H1 (cell line): ENCODE results near the gene CALHM5. TPM values are rescaled to one million over a fixed set of nuclear protein-coding genes. Genes with fewer than 3 reads are reported as not detected.

ENCODE experiments used
- CTCF ChIA-PET: fragments of 300-600 bp; sonication (Branson Sonifier 250); formaldehyde crosslinking; loops from one replicate; lab custom pipeline; 2021; ENCODE audit not compliant: partially characterized antibody; lab: Charles Lee
- POLR2A ChIA-PET: fragments of 300-600 bp; sonication (Branson Sonifier 250); formaldehyde crosslinking; loops from one replicate; lab custom pipeline; 2021; ENCODE audit warnings: inconsistent platforms; ENCODE audit not compliant: partially characterized antibody; lab: Charles Lee
- DNase-seq, 2 experiments: peaks; one replicate each; pipeline versions ENCODE4 v3.0.0 to v3.0.0-alpha.2; 2010 to 2022; ENCODE audit warnings: low spot score in 2 of 2, low read depth in 1 of 2, mixed read lengths in 1 of 2
- FAIRE-seq: peaks from 2 replicates; lab custom pipeline; 2011; peaks lifted over from hg19 to GRCh38; lab: Jason Lieb, UNC
- H2AFZ ChIP-seq: 2 replicates; pipeline ENCODE4 v1.8.1; 2012; ENCODE audit warnings: low read length, inconsistent platforms
- H2AK5ac ChIP-seq: 2 replicates; pipeline ENCODE4 v1.6.1; 2013; ENCODE audit warnings: low read depth, low read length
- H2BK120ac ChIP-seq: replicated peaks from 2 replicates; pipeline ENCODE3; 2013; ENCODE audit warnings: low read depth, low read length, inconsistent platforms
- H2BK12ac ChIP-seq: 2 replicates; pipeline ENCODE4 v1.6.1; 2013; ENCODE audit warnings: low read depth, low read length
- H2BK15ac ChIP-seq: 2 replicates; pipeline ENCODE4 v1.6.1; 2013; ENCODE audit warnings: low read length
- H2BK20ac ChIP-seq: 2 replicates; pipeline ENCODE4 v1.6.1; 2013; ENCODE audit warnings: low read length
- H2BK5ac ChIP-seq: 2 replicates; pipeline ENCODE4 v1.6.1; 2013; ENCODE audit warnings: low read depth, low read length
- H3K14ac ChIP-seq: 2 replicates; pipeline ENCODE4 v1.6.1; 2013; ENCODE audit warnings: inconsistent platforms; ENCODE audit not compliant: insufficient read length
- H3K18ac ChIP-seq: 2 replicates; pipeline ENCODE4 v1.6.1; 2013; ENCODE audit warnings: low read length; ENCODE audit errors: extremely low read depth
- H3K23ac ChIP-seq: 2 replicates; pipeline ENCODE4 v1.6.1; 2013; ENCODE audit warnings: inconsistent platforms; ENCODE audit not compliant: insufficient read length
- H3K23me2 ChIP-seq: 2 replicates; pipeline ENCODE4 v1.6.1; 2013; ENCODE audit warnings: low read depth, low read length
- H3K27ac ChIP-seq: 2 replicates; pipeline ENCODE4 v1.6.1; 2011; ENCODE audit warnings: low read depth, low read length, inconsistent platforms
- H3K27me3 ChIP-seq, 4 experiments: replicated peaks in 1 of 4; 1 replicate in 1 of 4; 2 replicates in 3 of 4; pipeline versions ENCODE4 v1.6.1 to v1.8.1; 2011 to 2013; ENCODE audit warnings: low read length in 3 of 4, mild to moderate bottlenecking in 3 of 4, inconsistent platforms in 2 of 4, mixed read lengths in 2 of 4, moderate library complexity in 1 of 4; ENCODE audit not compliant: control insufficient read depth in 3 of 4, insufficient read depth in 3 of 4; ENCODE audit errors: extremely low read depth in 1 of 4
- H3K36me3 ChIP-seq, 4 experiments: 2 replicates each; pipeline versions ENCODE4 v1.6.1 to v1.8.1; 2011 to 2013; ENCODE audit warnings: mild to moderate bottlenecking in 4 of 4, low read length in 3 of 4, moderate library complexity in 2 of 4, control low read depth in 1 of 4, inconsistent platforms in 1 of 4; ENCODE audit not compliant: insufficient read depth in 4 of 4, control insufficient read depth in 2 of 4
- H3K4ac ChIP-seq: replicated peaks from 2 replicates; pipeline ENCODE3; 2013; ENCODE audit warnings: low read length, low read depth, mixed read lengths, inconsistent platforms; ENCODE audit not compliant: insufficient read length
- H3K4me1 ChIP-seq, 4 experiments: replicated peaks in 1 of 4; 1 replicate in 1 of 4; 2 replicates in 3 of 4; pipeline versions ENCODE4 v1.6.1 to v1.8.1; 2011 to 2013; ENCODE audit warnings: low read length in 3 of 4, inconsistent platforms in 2 of 4, mixed read lengths in 1 of 4; ENCODE audit not compliant: insufficient read depth in 4 of 4, control insufficient read depth in 3 of 4
- H3K4me2 ChIP-seq, 2 experiments: 2 replicates each; pipeline versions ENCODE4 v1.6.1 to v1.8.1; 2011 to 2013; ENCODE audit warnings: low read depth in 2 of 2, low read length in 2 of 2, control low read depth in 1 of 2, inconsistent platforms in 1 of 2, mild to moderate bottlenecking in 1 of 2; ENCODE audit not compliant: insufficient read depth in 1 of 2
- H3K4me3 ChIP-seq, 4 experiments: fragments of 200-600, 300-600 bp in 1 of 4; sonication (generic), shearing (Covaris generic), sonication (Bioruptor Twin) in 1 of 4; 2 replicates each; pipeline versions ENCODE4 v1.5.1 to v1.8.1; 2011 to 2016; ENCODE audit warnings: low read length in 4 of 4, low read depth in 3 of 4, control low read depth in 2 of 4, inconsistent platforms in 2 of 4, mild to moderate bottlenecking in 2 of 4, mixed read lengths in 1 of 4, moderate library complexity in 1 of 4; ENCODE audit not compliant: insufficient read depth in 2 of 4; ENCODE audit errors: extremely low read depth in 1 of 4
- H3K56ac ChIP-seq: replicated peaks from 2 replicates; pipeline ENCODE3; 2013; ENCODE audit warnings: low read depth, mild to moderate bottlenecking, mixed read lengths, low read length, inconsistent platforms; ENCODE audit not compliant: insufficient read length
- H3K79me1 ChIP-seq: 2 replicates; pipeline ENCODE4 v1.6.1; 2013; ENCODE audit warnings: low read depth, low read length, control low read depth
- H3K79me2 ChIP-seq, 2 experiments: 2 replicates each; pipeline versions ENCODE4 v1.6.1 to v1.8.1; 2012 to 2013; ENCODE audit warnings: low read length in 2 of 2, mild to moderate bottlenecking in 2 of 2, inconsistent platforms in 1 of 2; ENCODE audit not compliant: insufficient read depth in 2 of 2, control insufficient read depth in 1 of 2
- H3K9ac ChIP-seq, 4 experiments: replicated peaks in 1 of 4; 1 replicate in 1 of 4; 2 replicates in 3 of 4; pipeline versions ENCODE4 v1.6.1 to v1.8.1; 2011 to 2013; ENCODE audit warnings: low read depth in 3 of 4, low read length in 3 of 4, control low read depth in 2 of 4, mild to moderate bottlenecking in 2 of 4, moderate library complexity in 2 of 4, inconsistent platforms in 1 of 4; ENCODE audit errors: extremely low read depth in 1 of 4
- H3K9me3 ChIP-seq, 2 experiments: 2 replicates each; pipeline versions ENCODE4 v1.6.1 to v1.8.1; 2012 to 2013; ENCODE audit warnings: mild to moderate bottlenecking in 2 of 2, moderate library complexity in 2 of 2, control low read depth in 1 of 2, inconsistent platforms in 1 of 2, low read depth in 1 of 2, low read length in 1 of 2, mixed read lengths in 1 of 2; ENCODE audit not compliant: insufficient read depth in 2 of 2
- H4K20me1 ChIP-seq, 2 experiments: replicated peaks in 1 of 2; 2 replicates each; pipeline versions ENCODE3 to v1.8.1; 2011 to 2013; ENCODE audit warnings: inconsistent platforms in 2 of 2, low read length in 2 of 2, mild to moderate bottlenecking in 1 of 2; ENCODE audit not compliant: insufficient read depth in 2 of 2, control insufficient read depth in 1 of 2
- H4K5ac ChIP-seq: 2 replicates; pipeline ENCODE4 v1.6.1; 2013; ENCODE audit warnings: low read length, low read depth, mixed read lengths, inconsistent platforms; ENCODE audit not compliant: insufficient read length
- H4K8ac ChIP-seq: 2 replicates; pipeline ENCODE4 v1.8.0; 2013; ENCODE audit warnings: mild to moderate bottlenecking, moderate library complexity, low read length, inconsistent platforms; ENCODE audit not compliant: insufficient read depth; ENCODE audit errors: extremely low read depth
- H4K91ac ChIP-seq: replicated peaks from 2 replicates; pipeline ENCODE3; 2013; ENCODE audit warnings: low read length, mixed read lengths, inconsistent platforms; ENCODE audit not compliant: insufficient read length
- EGR1 ChIP-seq: IDR thresholded peaks from 2 replicates; pipeline ENCODE4 v1.6.1; 2011; ENCODE audit warnings: low read depth, low read length, borderline replicate concordance
- GABPA ChIP-seq: IDR thresholded peaks from 2 replicates; pipeline ENCODE4 v1.6.1; 2011; ENCODE audit warnings: mild to moderate bottlenecking, low read length, moderate library complexity, borderline replicate concordance; ENCODE audit not compliant: insufficient read depth
- JUND ChIP-seq: IDR thresholded peaks from 2 replicates; pipeline ENCODE4 v1.6.1; 2011; ENCODE audit warnings: mild to moderate bottlenecking, improper control_type of control experiment, low read length
- NANOG ChIP-seq: IDR thresholded peaks from 2 replicates; pipeline ENCODE4 v1.6.1; 2011; ENCODE audit warnings: low read length, low read depth, mild to moderate bottlenecking, inconsistent platforms; ENCODE audit not compliant: insufficient read depth, poor library complexity, severe bottlenecking
- POLR2AphosphoS5 ChIP-seq: IDR thresholded peaks from 2 replicates; pipeline ENCODE4 v1.6.1; 2011; ENCODE audit warnings: low read depth, low read length
- RXRA ChIP-seq: IDR thresholded peaks from 2 replicates; pipeline ENCODE4 v1.6.1; 2011; ENCODE audit warnings: low read depth, mild to moderate bottlenecking, low read length, moderate library complexity; ENCODE audit not compliant: insufficient read depth
- WGBS, 2 experiments: shearing (Covaris generic) in 1 of 2; methylation state at CpG; one replicate each; pipeline versions ENCODE4 v1.1.6 to v1.1.7; 2013 to 2015; ENCODE audit warnings: low lambda C conversion rate in 2 of 2, mixed read lengths in 2 of 2, inconsistent platforms in 1 of 2, low coverage in 1 of 2, missing lambda C conversion rate in 1 of 2; ENCODE audit not compliant: insufficient replicate concordance in 2 of 2, insufficient coverage in 1 of 2, insufficient read length in 1 of 2; ENCODE audit errors: extremely low coverage in 1 of 2, missing lambda C conversion rate in 1 of 2; 5-methylcytosine and 5-hydroxymethylcytosine counted together
- polyA plus RNA-seq, 7 experiments: library from polyadenylated mRNA; depleted of rRNA in 3 of 7; stranded (reverse) in 5 of 7; unstranded in 2 of 7; fragments of >200 nt in 5 of 7; fragments of 200-250 nt in 2 of 7; gene quantifications; 1 replicate in 5 of 7; 2 replicates in 1 of 7; 4 replicates in 1 of 7; pipeline versions ENCODE4 v1.2.1 to v1.2.3, GENCODE V29; 2011 to 2013; ENCODE audit warnings: missing spikeins in 2 of 7, mixed read lengths in 2 of 7
- total RNA-seq: library from RNA; stranded (reverse); fragmentation: NEBNext Ultra II Directional; extraction: Animal tissue kit (Norgen Biotek cat#: 25700); gene quantifications from 2 replicates; pipeline ENCODE4 v1.2.1, GENCODE V29; 2021

Gene CALHM5
- total and polyA plus RNA-seq, 2 of the 8 experiments (the other 6 are each of a cell fraction or from before 2014, with no cell fraction given): 0.05 to 0.09 TPM

DNA sequence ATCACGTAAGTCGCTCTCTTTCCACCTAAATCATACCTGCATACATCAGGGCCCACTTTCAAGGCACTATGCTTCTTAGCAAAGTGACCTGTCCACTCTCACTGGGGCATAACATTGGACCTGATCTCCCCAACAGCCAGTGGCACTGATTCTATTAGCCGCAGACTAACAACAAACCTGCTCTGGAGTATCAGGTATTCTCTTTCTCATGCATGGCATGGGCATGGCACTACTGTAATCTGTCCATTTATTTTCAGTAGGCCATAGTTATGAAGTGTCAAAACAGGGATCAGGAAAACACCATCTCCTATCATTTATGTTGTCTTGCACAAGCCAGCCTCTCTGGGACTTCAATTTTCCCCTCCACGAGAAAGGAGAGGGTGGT is 50.6 kb downstream of the CALHM5 start:
- Histone ChIP-seq H3K4me3 (no peak overlapping the region), H3K14ac (no peak overlapping the region), H2BK120ac (no peak overlapping the region), H2BK20ac (no peak overlapping the region), H3K23ac (no peak overlapping the region), H3K4ac (no peak overlapping the region), H3K4me2 (no peak overlapping the region), H2AK5ac (no peak overlapping the region), H3K4me1 (no peaks in the 10 kb centered on the region), H3K23me2 (no peaks in the 10 kb centered on the region), H3K79me2 (no peaks in the 10 kb centered on the region), H3K56ac (no peak overlapping the region), H3K18ac (no peak overlapping the region), H2BK12ac (no peak overlapping the region), H2BK15ac (no peak overlapping the region), H4K91ac (no peak overlapping the region), H4K20me1 (no peaks in the 10 kb centered on the region), H4K5ac (no peak overlapping the region), H4K8ac (no peak overlapping the region), H2AFZ (no peak overlapping the region), H3K36me3 (no peaks in the 10 kb centered on the region), H3K9ac (no peak overlapping the region), H3K79me1 (no peaks in the 10 kb centered on the region), H2BK5ac (no peak overlapping the region), H3K9me3 (no peaks in the 10 kb centered on the region), H3K27ac (no peak overlapping the region), H3K27me3 (no peaks in the 10 kb centered on the region)
- CTCF ChIA-PET: interaction anchor here (0.7 to 6.7 kb wide), 20 partner anchors 8 to 292 kb away, joined by 3 to 59 read pairs (median 7); partner anchors contain the start of genes CALHM4, CALHM5, RWDD1 and TRAPPC3L
- no peak for FAIRE-seq
- POLR2A ChIA-PET: no interaction called here
- TF ChIP-seq POLR2AphosphoS5 (no peak), JUND (no peak), RXRA (no peak), NANOG (no peak), EGR1 (no peak), GABPA (no peak)
- DNase-seq: no peak
- 94% methylated on average over 4 of the region's 4 CpGs; no CpG with 5 or more reads in 1 of the 2 experiments for WGBS, 2 experiments
